ENCODE measurements around the gene PHF20.
"Not testable (repeated sequence)": the region's sequence is repeated elsewhere in the genome, so short reads cannot be mapped to it uniquely, and the experiment has no call there.

The PHF20 gene

DNA sequence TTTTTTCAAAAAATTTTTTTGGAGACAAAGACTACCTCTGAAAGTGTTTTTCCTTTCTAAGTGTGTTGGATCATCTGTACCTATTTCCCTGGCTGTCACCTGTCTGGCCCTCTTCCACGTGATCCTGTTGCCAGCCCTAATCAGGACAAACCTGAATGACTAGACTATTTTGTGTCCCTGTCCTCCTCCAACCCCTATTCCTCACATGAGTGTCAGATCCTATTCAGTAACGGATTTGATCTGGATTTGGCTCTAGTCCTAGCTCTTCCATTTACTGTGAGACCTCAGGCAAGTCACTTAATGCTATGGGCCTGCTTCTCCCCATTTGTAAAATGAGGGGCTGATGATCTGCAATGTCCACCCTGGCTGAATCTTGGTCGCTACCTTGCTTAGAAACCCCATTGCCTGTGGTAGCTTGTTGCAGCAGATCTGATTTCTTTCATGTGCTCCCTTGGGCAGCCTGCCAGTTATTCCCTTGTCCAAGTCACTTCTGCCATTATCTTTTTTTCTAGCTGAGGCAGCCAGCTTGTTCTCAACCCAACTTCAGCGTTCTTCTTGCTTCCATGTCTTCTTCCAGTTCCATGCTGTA, 4.8 kb downstream of the PHF20 start:
- no peak for DNase-seq (ENCODE audit: low read depth)

DNA sequence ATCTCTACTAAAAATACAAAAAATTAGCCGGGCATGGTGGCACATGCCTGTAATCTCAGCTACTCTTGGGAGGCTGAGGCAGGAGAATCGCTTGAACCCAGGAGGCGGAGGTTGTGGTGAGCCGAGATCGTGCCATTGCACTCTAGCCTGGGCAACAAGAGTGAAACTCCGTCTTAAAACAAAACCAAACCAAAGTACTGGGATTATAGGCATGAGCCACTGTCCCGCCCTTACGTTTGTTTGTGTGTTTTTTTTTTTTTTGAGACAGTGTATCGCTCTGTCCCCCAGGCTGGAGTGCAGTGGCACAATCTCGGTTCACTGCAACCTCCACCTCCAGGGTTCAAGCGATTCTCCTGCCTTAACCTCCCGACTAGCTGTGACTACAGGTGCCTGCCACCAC, 12.0 kb downstream of the PHF20 start:
- not testable (repeated sequence) for DNase-seq (ENCODE audit: low read depth)

- DNase-seq (ENCODE audit: low read depth) = not testable (repeated sequence)
These were observed 13.7 kb downstream of the PHF20 start for GRCh38 chr20:35785541-35785940.

GRCh38 chr20:35788796-35789195, 17.0 kb downstream of the PHF20 start:
- no peak for DNase-seq (ENCODE audit: low read depth)

DNA sequence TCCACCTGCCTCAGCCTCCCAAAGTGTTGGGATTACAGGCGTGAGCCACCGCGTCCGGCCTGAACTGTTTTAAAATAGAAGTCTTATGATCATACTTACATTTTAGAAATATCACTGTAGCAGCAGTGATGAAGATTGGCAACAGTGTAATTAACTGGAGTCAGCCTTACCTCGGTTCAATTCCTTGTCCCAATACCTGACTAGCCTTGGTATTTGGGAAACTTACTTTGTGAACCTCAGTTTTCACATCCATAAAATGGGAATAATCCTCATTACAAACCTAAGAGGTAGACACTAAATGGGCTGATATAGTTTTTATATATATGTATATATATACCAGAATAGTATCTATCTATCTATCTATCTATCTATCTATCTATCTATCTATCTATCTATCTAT, 19.3 kb downstream of the PHF20 start:
- DNase-seq (ENCODE audit: low read depth) = no peak

DNA sequence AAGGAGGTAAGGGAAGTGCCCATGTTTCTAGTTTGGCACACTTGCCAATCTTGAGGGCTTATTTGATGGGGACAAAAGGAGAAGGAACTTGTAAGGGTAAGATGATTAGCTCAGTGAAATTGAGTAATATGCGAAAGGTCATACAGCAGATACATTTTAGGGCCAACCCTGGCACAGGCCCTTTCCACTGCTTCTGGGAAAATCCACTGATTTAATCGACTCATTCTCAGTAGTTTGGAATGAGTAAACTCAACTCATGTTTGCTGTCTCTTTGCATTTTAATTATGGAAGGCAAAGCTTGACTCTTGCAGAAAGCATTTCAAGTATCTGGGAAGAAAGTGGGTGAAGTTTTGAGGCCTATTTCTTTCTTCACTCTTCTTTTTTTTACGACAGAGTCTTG, 20.0 kb downstream of the PHF20 start:
- peak; percentile 89 for DNase-seq (ENCODE audit: low read depth)

- no peak for DNase-seq (ENCODE audit: low read depth)
These were observed 20.9 kb downstream of the PHF20 start for GRCh38 chr20:35792740-35793139.

GRCh38 chr20:35796571-35796970, 24.8 kb downstream of the PHF20 start:
- DNase-seq (ENCODE audit: low read depth) = no peak

DNA sequence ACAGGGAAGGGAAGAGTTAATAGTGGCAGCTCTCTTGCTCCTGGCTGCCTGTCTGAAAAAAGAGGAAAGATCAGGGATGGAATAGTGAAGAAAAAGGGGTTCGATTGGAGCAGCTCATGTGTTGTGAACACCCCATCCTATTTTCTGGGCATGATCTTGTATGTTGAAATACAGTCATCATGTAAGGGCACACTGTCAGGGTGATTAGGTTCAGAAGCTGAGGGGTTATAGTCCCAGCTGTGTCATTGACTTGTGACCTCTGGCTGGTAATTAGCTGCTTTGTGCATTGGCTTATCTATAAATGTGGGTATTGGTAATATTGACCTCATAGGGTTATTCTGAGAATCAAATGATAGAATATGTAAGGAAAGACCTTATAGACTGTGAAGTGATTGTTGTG, 30.1 kb downstream of the PHF20 start:
- DNase-seq (ENCODE audit: low read depth) = no peak

- no peak for DNase-seq (ENCODE audit: low read depth)
These were observed 34.3 kb downstream of the PHF20 start for GRCh38 chr20:35806075-35806474.

- no peak for DNase-seq (ENCODE audit: low read depth)
These were observed 36.1 kb downstream of the PHF20 start for GRCh38 chr20:35807877-35808276.

GRCh38 chr20:35820715-35821114, 48.9 kb downstream of the PHF20 start:
- DNase-seq (ENCODE audit: low read depth) = no peak

- DNase-seq (ENCODE audit: low read depth) = peak; percentile 35
These were observed 50.0 kb downstream of the PHF20 start for GRCh38 chr20:35821807-35822242.

GRCh38 chr20:35823147-35823546, 51.3 kb downstream of the PHF20 start:
- DNase-seq (ENCODE audit: low read depth) = no peak

GRCh38 chr20:35823937-35824336, 52.1 kb downstream of the PHF20 start:
- no peak for DNase-seq (ENCODE audit: low read depth)

DNA sequence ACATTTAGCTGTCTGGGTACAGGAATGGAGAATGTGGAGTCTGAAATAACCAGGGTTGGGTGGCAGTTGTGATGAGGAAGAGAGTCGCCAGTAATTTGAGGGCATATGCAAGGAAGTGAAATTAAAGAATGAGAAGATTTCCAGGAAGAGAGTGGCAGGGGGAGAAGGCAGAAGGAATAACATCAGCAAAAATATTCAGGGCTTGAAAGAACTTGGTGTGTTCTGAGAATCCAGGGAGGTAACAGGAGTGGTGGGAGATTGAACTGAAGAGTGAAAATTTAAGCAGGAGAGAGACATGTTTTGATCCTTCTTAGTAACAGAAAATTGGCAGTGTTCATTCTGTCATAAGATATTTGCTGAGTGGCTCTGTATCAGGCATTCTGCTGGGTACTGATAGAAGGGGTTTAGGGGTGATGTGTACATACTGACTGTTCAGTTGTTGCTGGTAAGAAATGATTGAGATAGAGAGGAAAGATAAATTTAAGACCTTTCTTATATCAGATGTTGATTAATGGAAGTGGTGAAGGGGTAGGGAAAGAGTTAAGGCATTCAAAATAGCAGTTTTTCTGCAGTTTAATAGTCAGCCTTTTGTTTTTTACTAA, 54.7 kb downstream of the PHF20 start:
- DNase-seq (ENCODE audit: low read depth) = no peak

- no peak for DNase-seq (ENCODE audit: low read depth)
These were observed 56.6 kb downstream of the PHF20 start for GRCh38 chr20:35828434-35828833.

- DNase-seq (ENCODE audit: low read depth) = no peak
These were observed 57.1 kb downstream of the PHF20 start for GRCh38 chr20:35828916-35829315.

- no peak for DNase-seq (ENCODE audit: low read depth)
These were observed 58.4 kb downstream of the PHF20 start for GRCh38 chr20:35830264-35830663.

DNA sequence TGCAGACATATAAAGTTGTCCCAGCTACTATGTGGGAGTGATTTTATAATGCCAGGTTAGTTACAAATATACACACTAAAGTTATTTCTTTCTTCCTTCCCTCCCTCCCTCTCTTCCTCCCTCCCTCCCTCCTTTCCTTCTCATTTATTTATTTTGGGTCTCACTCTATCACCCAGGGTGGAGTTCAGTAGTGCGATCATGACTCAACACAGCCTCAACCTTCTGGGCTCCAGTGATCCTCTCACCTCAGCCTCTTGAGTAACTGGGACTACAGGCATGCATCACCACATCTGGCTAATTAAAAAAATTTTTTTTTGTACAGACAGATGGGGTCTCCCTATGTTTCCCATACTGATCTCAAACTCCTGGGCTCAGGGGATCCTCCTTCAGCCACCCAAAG, 59.2 kb downstream of the PHF20 start:
- DNase-seq (ENCODE audit: low read depth) = no peak

- DNase-seq (ENCODE audit: low read depth) = no peak
These were observed 60.2 kb downstream of the PHF20 start for GRCh38 chr20:35831971-35832370.

DNA sequence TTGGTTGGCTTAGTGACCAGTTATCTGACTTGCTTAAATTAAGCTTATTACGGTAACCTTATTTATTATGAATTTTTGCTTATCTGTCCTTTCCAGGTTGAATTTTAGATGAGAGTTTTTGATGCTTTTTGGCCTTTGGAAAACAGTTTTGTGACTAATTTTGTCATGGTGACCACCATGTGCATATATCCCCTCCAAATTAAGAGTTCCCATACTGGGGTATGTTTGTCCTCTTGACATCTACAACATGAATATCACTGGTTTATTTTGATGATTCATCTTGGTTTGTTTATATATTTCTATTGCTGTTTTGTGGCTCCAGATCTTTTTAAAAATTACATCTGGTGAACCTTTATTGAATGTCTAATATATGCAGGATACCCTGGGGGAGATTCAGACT, 61.4 kb downstream of the PHF20 start:
- DNase-seq (ENCODE audit: low read depth) = no peak

DNA sequence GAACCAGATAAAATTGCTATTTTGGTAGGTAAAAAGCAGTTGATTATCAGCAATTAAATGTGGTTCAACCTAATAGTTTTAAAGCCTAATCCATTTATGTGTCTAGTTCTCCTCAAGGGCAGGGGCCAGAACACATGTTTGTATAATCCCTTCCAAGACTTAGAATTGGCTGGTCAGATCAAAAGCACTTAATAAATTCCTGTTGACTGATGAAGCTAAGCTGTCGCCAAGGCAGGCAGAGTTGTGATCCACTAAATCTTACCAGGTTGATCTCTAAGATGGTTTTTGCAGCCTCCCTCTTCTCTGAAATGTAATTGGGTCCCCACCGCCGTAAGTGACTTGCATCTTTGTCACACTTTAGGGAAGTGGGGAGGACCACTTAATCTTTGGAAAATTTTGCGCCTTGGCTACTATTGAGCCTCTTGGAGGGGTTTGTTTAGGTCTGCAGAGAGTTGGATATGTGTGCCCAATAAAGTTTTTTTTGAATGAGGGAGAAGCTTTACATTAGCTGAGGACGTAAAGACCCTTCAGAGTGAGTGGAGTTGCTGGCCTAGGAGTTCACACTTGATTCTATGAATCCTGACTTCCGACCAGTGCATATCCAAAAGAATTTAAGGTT, 65.9 kb downstream of the PHF20 start:
- no peak for DNase-seq (ENCODE audit: low read depth)

GRCh38 chr20:35838205-35838604, 66.4 kb downstream of the PHF20 start:
- no peak for DNase-seq (ENCODE audit: low read depth)

All from GM04504 (cell line).